RPMI7951 (cell line): ENCODE results near the gene PLTP. TPM values are rescaled to one million over a fixed set of nuclear protein-coding genes. Genes with fewer than 3 reads are reported as not detected.

ENCODE experiments used
- DNase-seq: peaks from one replicate; pipeline ENCODE4 v3.0.0-alpha.2; 2012; ENCODE audit warnings: low read depth
- total RNA-seq: library from RNA; depleted of rRNA; stranded (reverse); fragments of >200 nt; shearing (Covaris generic); gene quantifications from 2 replicates; pipeline ENCODE4 v1.2.3, GENCODE V29; 2014

Gene PLTP
- total RNA-seq, 1 experiment from 2014 or later = 47.1 TPM

DNA sequence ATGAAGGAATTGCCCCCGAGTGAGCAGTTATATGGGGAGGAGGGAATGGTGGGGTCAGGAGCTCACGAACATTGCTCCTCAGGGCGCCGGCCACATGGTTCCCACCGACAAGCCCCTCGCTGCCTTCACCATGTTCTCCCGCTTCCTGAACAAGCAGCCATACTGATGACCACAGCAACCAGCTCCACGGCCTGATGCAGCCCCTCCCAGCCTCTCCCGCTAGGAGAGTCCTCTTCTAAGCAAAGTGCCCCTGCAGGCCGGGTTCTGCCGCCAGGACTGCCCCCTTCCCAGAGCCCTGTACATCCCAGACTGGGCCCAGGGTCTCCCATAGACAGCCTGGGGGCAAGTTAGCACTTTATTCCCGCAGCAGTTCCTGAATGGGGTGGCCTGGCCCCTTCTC is 13.7 kb downstream of the PLTP start:
- no peak for DNase-seq

DNA sequence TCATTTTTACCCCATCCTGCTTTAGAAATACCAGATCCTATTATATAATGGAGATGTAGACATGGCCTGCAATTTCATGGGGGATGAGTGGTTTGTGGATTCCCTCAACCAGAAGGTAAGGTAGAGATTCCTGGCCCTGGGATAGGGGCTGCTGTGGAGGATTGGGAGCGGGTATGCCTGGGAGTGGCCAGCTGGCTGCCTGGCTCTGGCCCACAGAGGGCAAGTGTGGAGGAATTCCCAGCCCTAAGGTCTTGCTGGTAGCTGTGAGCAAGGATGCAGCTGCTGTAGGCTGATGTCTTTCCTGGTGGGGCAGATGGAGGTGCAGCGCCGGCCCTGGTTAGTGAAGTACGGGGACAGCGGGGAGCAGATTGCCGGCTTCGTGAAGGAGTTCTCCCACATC is 14.3 kb downstream of the PLTP start:
- no peak for DNase-seq

DNA sequence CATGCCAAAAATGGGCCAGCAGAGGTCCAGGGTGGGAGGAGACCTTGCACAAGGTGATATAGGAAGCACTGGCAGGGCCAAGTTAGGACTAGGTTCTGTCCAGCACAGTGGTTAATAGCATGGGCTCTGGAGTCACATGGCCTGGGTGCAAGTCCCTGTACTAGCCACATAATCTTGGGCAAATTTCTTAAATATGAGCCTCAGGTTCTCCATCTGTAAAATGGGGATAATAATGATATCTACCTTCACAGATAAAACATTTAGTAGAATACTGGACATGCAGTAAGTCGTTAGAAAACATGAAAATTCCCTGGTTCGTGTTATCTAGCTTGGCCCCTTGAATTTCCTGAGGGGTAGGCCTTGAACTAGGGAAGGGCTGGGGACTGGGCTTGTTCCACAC is 14.7 kb downstream of the PLTP start:
- no peak for DNase-seq

DNA sequence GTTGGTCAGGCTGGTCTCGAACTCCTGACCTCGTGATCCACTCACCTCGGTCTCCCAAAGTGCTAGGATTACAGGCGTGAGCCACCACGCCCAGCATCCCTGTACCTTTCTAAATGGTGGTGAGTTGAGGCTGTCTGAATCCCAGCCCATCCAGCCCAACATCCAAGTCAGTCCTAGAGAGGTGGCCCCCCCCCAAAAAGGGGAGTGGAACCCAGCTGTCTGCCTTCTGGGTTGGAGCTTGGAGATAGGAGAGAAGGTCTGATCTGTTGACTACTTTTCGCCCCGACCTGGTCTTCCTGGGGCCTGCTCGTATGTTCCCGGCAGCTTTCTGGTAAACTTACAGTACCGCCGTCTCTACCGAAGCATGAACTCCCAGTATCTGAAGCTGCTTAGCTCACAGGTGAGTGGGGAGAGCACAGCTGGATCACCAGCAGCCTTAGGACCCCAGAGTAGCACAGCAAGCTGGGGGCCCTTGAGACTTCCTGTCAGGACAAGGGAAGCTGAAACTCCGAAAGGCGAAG is 15.3 kb downstream of the PLTP start:
- no peak for DNase-seq

DNA sequence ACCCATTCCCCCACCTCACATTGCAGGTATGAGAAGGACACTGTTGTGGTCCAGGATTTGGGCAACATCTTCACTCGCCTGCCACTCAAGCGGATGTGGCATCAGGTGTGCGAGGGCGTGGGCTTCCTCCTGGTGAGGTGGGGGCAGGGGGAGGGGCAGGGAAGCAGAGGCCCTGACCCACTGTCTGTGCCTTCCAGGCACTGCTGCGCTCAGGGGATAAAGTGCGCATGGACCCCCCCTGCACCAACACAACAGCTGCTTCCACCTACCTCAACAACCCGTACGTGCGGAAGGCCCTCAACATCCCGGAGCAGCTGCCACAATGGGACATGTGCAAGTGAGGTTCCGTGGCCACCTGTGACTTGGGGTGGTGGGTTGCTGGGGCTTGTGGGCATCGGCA is 17.2 kb downstream of the PLTP start:
- no peak for DNase-seq

DNA sequence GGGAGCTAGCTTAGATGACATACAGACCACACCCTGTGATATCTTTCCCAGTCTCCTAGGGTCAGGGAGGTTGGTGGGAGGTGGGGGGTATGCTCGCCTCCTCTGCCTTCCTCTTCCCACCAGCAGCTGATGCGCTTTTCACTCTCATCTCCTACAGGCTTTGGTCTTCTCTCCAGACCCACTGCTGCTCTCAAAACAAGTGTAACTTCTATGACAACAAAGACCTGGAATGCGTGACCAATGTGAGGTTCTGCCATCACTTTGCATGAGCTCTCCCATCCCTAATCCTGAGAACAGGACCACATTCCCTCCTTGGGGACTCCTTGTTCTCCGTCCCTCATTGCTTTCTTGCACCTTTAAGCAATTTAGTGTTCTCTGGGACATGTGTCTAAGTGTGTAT is 18.1 kb downstream of the PLTP start:
- DNase-seq = peak; percentile 36

DNA sequence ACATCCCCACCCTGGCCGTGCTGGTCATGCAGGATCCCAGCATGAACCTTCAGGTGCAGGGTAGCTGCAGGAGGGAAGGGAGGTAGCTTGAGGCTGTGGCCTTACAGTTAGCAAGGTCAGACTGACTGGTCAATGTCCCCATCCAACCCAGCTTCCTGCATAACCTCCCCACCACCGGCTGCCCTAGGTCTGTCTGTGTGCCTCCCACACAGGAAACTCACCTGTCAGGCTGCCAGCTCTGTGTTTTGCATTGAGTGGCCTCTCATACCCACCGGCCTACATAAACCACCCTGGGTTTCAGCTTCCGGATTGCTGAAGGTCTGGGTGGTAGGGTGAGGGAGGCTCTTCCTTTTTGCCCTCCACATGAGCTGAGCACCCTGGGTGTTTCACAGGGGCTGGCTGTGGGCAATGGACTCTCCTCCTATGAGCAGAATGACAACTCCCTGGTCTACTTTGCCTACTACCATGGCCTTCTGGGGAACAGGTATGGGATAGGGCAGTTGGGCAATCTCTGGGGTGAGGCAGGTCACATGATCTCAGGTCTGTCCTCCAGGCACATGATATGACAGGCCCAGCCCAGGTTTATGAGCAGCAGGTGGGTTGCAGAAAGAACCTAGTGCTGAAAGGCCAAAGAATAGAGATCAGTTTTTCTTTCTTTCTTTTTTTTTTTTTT is 19.0 kb downstream of the PLTP start:
- DNase-seq = no peak

DNA sequence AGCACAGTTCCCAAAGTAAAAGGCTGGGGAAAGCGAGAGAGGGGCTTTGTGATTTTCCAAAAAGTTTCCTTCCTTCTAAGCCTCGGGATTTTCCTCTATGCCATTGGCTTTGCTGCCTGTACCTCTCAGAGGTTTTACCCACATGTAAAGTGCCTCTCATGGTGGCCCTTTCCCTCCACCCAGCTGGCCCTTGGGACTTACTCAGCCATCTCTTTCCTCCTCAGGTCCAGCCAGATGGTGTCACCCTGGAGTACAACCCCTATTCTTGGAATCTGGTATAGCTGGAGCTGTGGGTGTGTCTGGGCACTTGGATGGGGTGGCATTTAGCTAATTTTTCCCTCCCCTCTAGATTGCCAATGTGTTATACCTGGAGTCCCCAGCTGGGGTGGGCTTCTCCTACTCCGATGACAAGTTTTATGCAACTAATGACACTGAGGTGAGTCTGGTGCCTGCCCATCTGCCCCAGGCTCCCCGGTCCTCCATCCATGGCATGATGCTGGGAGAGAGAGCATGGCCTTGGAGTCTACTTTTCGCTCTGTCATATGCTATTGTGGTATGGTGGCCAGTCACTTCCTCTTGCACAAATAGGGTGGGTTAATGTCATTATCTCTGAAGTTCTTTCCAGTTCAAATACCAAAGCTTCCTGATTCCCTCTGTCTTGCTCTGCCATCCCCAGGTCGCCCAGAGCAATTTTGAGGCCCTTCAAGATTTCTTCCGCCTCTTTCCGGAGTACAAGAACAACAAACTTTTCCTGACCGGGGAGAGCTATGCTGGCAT is 19.7 kb downstream of the PLTP start:
- peak; percentile 49 for DNase-seq

DNA sequence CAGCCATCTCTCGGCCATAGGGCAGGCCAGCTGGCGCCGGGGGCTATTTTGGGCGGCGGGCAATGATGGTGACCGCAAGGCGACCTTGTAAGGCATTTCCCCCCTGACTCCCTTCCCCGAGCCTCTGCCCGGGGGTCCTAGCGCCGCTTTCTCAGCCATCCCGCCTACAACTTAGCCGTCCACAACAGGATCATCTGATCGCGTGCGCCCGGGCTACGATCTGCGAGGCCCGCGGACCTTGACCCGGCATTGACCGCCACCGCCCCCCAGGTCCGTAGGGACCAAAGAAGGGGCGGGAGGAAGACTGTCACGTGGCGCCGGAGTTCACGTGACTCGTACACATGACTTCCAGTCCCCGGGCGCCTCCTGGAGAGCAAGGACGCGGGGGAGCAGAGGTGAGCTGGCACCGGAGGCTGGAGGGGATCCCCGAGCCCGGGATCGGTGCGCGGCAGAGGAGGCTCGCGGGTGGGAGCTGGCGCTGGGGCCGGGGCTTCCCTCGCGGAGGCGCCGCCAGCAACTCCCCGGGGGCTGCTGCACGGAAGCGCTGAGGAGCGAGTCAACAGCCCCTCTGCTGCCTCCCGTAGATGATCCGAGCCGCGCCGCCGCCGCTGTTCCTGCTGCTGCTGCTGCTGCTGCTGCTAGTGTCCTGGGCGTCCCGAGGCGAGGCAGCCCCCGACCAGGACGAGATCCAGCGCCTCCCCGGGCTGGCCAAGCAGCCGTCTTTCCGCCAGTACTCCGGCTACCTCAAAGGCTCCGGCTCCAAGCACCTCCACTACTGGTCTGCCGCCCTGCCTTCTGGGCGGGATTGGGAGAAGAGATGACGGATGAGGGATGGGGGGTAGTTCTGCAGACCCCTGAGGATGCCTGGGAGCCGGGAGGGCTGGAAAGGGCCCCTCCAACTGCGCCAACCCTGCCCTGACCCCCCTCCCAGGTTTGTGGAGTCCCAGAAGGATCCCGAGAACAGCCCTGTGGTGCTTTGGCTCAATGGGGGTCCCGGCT is 20.7 kb downstream of the PLTP start, which contains the start of the genes CTSA and NEURL2:
Gene CTSA (plus strand): TSS at position 351 of the 999 bp plus-strand sequence. CDS start 234 bp downstream, at position 585.
Gene NEURL2 (minus strand): TSS at position 224 of the 999 bp plus-strand sequence. CDS start 217 bp downstream, at position 7.
- DNase-seq = peak; percentile 98

DNA sequence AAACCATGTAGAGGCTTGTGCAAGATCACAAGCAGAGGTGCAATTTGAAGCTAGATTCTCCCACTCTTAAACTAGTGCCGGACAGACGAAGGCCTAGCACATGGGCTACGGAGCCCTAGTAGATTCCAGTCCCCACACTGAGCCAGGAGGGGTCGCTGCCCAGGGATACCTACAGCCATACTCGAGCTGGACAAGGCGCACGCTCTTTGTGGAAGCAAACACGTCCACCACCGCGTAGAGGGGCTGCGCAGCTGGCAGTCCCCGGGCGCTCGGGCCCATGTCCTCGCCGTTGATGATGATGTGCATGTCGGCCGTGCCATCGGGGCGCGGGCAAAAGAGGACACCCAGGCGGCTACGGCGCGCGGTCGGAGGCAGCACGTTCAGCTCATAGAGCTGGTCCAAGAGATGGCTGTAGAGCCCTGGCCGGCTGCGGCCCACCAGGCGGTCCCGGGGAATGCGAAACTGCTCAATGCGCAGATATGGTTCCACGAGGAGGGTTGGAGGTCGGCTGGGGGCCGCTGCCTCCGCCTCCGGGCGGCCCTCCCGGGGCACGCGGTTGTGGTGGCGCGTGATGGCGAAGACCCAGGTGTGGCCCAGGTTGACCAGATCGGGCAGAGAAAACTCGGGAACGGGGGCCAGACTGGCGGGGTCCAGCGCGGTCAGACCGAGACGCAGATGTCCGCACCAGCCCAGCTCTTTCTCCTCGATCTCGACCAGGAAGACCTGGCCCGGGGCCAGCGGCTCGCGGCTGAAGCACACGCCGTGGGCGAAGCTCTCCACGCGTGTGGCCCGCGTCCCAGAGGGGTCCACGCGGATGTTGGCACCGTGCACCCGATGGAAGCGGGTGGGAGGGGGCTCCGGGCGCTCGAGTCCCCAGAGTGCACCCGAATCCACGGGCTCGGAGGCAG is 21.6 kb downstream of the PLTP start:
- DNase-seq = peak; percentile 79

DNA sequence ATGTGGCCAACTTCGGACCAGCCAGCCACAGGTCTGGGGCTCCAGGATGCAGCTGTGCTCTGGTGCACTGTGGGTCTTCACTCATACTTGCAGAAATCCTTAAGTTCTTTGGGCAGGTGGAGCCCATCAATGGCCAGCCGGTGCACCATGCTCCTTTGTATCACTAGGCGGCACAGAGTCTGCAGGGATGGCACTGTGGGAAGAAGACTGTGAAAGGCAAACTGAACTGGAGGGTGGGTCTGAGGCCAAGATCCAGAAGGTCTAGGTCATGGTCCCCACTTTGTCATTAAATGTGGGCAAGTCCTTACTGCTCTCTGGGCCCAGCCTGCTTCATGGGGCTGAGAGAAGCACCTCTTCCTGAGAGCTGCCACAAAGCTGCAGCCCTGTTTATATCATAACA is 23.3 kb downstream of the PLTP start:
- DNase-seq = no peak

DNA sequence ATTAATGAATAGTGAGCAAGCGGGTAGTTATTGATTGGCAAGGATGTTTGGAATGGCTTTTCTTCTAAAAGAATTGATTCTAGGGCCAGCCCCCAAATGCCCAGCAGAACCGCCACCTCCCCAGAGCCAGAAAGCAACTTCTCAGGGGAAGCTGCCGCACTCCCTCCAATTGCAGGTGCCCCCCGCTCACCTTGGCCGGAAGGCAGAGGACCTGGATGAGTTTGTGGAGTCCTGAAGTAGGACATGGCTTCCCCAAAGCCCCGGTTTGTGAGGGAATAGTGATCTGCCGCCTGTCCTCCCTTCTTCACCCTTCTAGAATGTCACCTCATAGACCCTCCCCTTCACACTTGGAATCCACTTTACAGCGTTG is 24.6 kb downstream of the PLTP start, which contains the start of gene SPATA25:
Gene SPATA25 (minus strand): TSS at position 277 of the 370 bp plus-strand sequence. CDS start 32 bp downstream, at position 245.
- no peak for DNase-seq

DNA sequence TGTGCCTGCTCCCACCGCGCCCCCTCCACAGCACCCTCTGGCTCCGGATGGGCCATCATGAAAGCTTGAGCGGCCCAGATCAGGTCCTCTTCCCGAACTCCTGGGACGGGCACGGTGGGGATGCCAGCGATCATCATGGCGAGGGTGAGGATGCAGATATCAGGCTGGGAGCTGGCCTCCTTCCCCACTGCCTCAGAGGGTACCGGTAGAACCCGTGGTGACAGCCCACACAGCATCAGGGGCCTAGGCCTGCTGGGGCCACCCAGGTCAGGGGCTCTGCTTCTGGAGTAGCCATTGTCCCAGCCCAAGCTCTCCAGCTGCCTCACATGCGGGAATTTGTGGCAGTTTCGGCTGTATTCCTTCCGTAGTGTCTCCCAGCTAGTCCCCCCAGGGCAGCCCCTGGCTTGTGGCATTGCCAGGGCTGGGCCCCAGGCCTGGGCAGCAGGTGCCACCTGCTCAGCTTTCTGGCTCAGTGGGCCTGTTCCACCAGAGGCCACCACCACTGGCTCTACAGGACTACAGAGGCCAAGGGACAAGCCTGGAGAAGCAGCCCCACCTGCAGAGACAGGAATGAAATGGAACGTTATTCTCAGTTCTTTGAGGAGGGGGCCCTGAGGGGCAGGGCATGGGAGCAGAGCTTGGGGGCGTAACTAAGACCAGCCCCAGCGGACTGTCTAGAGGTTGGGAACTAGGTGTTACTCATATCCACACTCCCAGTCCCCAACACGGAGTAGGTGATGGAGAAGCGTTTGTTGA is 25.2 kb downstream of the PLTP start:
- DNase-seq = no peak

DNA sequence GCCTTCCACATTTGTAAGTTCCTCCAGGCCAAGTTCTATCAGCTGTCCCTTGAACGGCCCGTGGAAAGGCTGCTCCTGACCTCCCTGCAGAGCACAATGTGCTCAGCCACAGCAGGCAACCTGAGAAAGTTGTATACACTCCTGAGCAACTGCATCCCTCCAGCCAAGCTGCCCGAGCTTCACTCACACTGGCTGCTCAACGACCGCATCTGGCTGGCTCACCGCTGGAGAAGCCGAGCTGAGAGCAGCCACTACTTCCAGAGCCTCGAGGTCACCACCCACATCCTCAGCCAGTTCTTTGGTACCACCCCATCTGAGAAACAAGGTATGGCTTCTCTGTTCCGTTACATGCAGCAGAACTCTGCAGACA is 28.9 kb downstream of the PLTP start:
- DNase-seq = no peak

DNA sequence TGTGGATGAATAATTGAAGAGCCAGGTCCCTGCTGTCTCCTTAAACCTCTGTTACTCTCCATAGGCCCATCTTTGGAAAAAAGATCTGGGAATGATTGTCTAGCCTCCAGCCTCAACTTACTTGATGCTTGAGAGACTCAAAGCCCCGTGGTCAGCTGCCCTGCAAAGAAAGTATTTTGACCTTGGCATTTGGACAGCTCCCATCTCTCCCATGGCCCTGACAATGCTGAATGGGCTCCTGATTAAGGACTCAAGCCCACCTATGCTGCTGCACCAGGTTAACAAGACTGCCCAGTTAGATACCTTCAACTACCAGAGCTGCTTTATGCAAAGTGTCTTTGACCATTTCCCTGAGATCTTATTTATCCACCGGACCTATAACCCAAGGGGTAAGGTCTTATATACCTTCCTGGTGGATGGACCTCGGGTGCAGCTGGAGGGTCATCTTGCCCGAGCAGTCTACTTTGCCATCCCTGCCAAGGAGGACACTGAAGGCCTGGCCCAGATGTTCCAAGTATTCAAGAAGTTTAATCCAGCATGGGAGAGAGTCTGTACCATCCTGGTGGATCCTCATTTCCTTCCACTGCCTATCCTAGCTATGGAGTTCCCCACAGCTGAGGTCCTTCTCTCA is 29.4 kb downstream of the PLTP start:
- DNase-seq = no peak

DNA sequence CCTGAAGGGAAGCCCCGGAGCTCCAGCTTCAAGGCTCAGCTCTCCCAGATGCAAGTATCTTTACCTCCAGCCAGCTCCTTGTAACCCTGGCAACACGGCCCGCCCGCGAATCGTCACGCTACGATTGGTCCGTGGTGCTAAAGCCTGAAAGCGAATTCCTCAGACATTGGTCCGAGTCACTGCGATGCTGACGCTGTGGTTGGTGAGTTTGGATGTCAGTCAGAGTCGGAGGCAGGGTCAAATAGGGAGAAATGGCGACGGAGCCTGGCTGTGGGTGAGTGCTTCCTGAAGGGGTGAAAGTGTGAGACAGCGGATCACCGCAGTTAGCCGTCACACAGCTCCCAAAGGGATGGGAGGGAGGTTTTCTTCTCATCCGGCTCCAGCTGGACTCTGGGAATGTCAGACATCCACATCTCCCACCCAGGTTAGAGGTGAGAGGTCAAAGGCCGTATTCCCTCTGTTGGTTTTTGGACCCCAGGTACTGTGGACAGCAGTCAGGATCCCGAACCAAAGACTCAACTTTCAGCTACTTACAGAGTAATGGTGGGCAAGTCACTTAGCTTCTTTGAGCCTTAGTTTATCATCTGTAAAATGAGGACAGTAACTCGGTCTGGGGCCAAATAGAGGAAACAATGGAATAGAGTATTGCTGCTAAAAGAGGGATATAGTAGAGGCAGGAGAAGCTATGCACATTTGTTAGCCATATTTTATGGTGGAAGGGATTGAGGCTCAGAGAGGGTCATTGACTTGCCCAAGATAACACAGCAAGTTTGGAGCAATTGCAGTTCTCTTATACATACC is 30.8 kb downstream of the PLTP start, which contains the start of gene ZSWIM1:
Gene ZSWIM1 (plus strand): TSS at position 240 of the 801 bp plus-strand sequence. CDS start 1,366 bp downstream, outside the sequence.
- peak; percentile 100 for DNase-seq

DNA sequence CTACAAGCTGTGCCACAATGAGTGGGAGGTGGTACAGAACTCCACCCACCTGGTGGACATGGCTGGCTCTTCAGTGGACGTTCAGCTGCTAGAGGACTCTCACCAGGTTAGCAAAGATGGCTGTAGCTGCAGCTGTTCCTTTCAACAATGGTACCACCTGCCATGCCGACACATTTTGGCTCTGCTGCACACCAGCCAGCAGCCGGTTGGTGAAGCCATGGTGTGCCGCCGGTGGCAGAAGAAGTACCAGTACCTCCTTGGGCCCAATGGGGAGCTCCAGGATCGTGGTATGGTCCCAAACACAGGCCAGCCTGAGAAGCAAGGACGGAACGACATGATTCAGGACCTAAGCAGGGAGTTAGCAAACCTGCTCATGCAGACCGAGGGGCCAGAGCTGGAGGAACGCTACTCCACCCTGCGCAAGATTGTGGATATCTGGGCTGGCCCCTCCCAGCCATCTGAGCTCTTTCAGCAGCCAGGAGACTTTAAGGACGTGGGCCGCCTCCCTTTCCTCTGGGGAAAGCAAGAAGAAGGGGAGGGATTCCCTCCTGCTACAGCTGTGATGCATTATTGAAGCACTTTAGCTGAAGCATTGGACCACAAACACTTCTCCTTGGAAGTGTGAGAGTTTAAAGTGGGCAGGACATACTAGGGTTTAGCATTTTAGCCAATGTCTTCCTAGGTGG is 33.7 kb downstream of the PLTP start:
- no peak for DNase-seq

DNA sequence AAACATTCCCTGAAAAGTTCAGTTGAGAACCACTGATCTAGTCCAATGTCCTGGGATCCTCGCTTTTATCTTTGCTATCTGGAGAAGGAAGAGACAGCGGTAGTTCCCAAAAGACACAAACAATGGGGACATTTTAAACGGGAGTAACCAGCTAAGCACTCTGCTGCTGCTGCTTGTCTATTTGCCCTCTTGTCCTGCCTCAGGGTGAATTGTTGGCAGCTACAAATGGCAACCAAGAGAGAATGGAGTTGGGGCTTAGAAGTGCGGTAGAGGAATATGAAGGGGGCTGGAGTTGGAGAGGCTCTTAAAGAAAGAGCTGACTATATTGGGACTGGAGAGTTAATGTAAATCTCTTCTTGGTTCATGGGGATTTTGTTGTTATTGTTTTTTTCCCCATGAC is 37.4 kb downstream of the PLTP start:
- no peak for DNase-seq
